CD14-positive monocyte (primary cell): ENCODE results near the gene BCAN. TPM values are rescaled to one million over a fixed set of nuclear protein-coding genes. Genes with fewer than 3 reads are reported as not detected.

ENCODE experiments used
- DNase-seq, 3 donors: peaks; one replicate each; pipeline ENCODE4 v3.0.0-alpha.2; 2011 to 2022
- H2AFZ ChIP-seq: 2 replicates; pipeline ENCODE4 v1.6.0; 2012; ENCODE audit warnings: mild to moderate bottlenecking, low read depth, low read length, inconsistent platforms; ENCODE audit not compliant: insufficient read depth, poor library complexity, severe bottlenecking
- H3K27ac ChIP-seq, 2 donors: 1 replicate in 1 of 2; 2 replicates in 1 of 2; pipeline ENCODE4 v1.5.1; 2012 to 2013; ENCODE audit warnings: low read length in 2 of 2, control low read depth in 1 of 2, inconsistent platforms in 1 of 2, low read depth in 1 of 2, mild to moderate bottlenecking in 1 of 2
- H3K27me3 ChIP-seq, 2 donors: one replicate each; pipeline versions ENCODE4 v1.6.0 to v1.6.1; 2011 to 2013; ENCODE audit warnings: low read length in 2 of 2; ENCODE audit not compliant: control insufficient read depth in 2 of 2, insufficient read depth in 2 of 2
- H3K36me3 ChIP-seq, 2 donors: replicated peaks in 1 of 2; 1 replicate in 1 of 2; 2 replicates in 1 of 2; pipeline versions ENCODE4 v1.5.1 to v1.6.1; 2012 to 2013; ENCODE audit warnings: low read length in 2 of 2, control low read depth in 1 of 2, inconsistent platforms in 1 of 2, mild to moderate bottlenecking in 1 of 2; ENCODE audit not compliant: insufficient read depth in 2 of 2, control insufficient read depth in 1 of 2
- H3K4me1 ChIP-seq, 2 donors: 1 replicate in 1 of 2; 2 replicates in 1 of 2; pipeline versions ENCODE4 v1.5.1 to v1.6.1; 2012 to 2013; ENCODE audit warnings: low read length in 2 of 2, control low read depth in 1 of 2, inconsistent platforms in 1 of 2, mild to moderate bottlenecking in 1 of 2, moderate library complexity in 1 of 2; ENCODE audit not compliant: insufficient read depth in 2 of 2, control insufficient read depth in 1 of 2
- H3K4me2 ChIP-seq: replicated peaks from 2 replicates; pipeline ENCODE3; 2012; ENCODE audit warnings: low read length, moderate library complexity, mild to moderate bottlenecking; ENCODE audit not compliant: poor library complexity, severe bottlenecking; ENCODE audit errors: extremely low read depth
- H3K4me3 ChIP-seq, 3 experiments: fragments of 200-600 bp in 1 of 3; sonication (generic) in 1 of 3; replicated peaks in 1 of 3; 1 replicate in 2 of 3; 2 replicates in 1 of 3; pipeline ENCODE4 v1.5.1; 2011 to 2013; ENCODE audit warnings: low read length in 3 of 3, mild to moderate bottlenecking in 3 of 3, control low read depth in 2 of 3, low read depth in 2 of 3, inconsistent platforms in 1 of 3, moderate library complexity in 1 of 3
- H3K79me2 ChIP-seq: 2 replicates; pipeline ENCODE4 v1.6.0; 2012; ENCODE audit warnings: mild to moderate bottlenecking, control low read depth, inconsistent platforms, low read length, moderate library complexity; ENCODE audit not compliant: insufficient read depth
- H3K9ac ChIP-seq: 2 replicates; pipeline ENCODE4 v1.6.0; 2017; ENCODE audit warnings: low read length, mild to moderate bottlenecking; ENCODE audit not compliant: insufficient read depth, poor library complexity, severe bottlenecking
- H3K9me3 ChIP-seq, 2 donors: replicated peaks in 1 of 2; 1 replicate in 1 of 2; 2 replicates in 1 of 2; pipeline versions ENCODE4 v1.5.1 to v1.6.1; 2012 to 2013; ENCODE audit warnings: low read length in 2 of 2, control low read depth in 1 of 2; ENCODE audit not compliant: control insufficient read depth in 1 of 2, insufficient read depth in 1 of 2
- H4K20me1 ChIP-seq: 2 replicates; pipeline ENCODE4 v1.6.0; 2012; ENCODE audit warnings: mild to moderate bottlenecking, low read length, control low read depth, moderate library complexity; ENCODE audit not compliant: insufficient read depth
- H3K27ac Mint-ChIP-seq, 7 donors: one replicate each; pipeline ENCODE4 v1.8.0; 2020; ENCODE audit warnings: mild to moderate bottlenecking in 7 of 7, mixed read lengths in 7 of 7, moderate library complexity in 6 of 7, inconsistent platforms in 2 of 7
- H3K27me3 Mint-ChIP-seq, 3 donors: one replicate each; pipeline ENCODE4 v1.8.0; 2021 to 2022; ENCODE audit warnings: low read depth in 3 of 3, mild to moderate bottlenecking in 3 of 3, mixed read lengths in 3 of 3, moderate library complexity in 3 of 3, inconsistent platforms in 1 of 3
- H3K36me3 Mint-ChIP-seq, 2 donors: one replicate each; pipeline ENCODE4 v1.8.0; 2020; ENCODE audit warnings: mixed read lengths in 2 of 2, inconsistent platforms in 1 of 2, mild to moderate bottlenecking in 1 of 2
- H3K4me1 Mint-ChIP-seq: one replicate; pipeline ENCODE4 v1.8.0; 2020; ENCODE audit warnings: mild to moderate bottlenecking, mixed read lengths
- H3K4me3 Mint-ChIP-seq, 2 donors: one replicate each; pipeline ENCODE4 v1.8.0; 2020; ENCODE audit warnings: mild to moderate bottlenecking in 2 of 2, mixed read lengths in 2 of 2, moderate library complexity in 1 of 2
- H3K9me3 Mint-ChIP-seq, 7 donors: one replicate each; pipeline ENCODE4 v1.8.0; 2020 to 2022; ENCODE audit warnings: mixed read lengths in 7 of 7, mild to moderate bottlenecking in 6 of 7, moderate library complexity in 6 of 7, inconsistent platforms in 2 of 7
- WGBS: methylation state at CpG from one replicate; pipeline ENCODE4 v1.1.5; 2013; ENCODE audit warnings: missing lambda C conversion rate; ENCODE audit not compliant: insufficient coverage; 5-methylcytosine and 5-hydroxymethylcytosine counted together
- intact Hi-C, 2 donors: fragments of 100-400 bp; cut with micrococcal nuclease; formaldehyde crosslinking; loops; one replicate each; pipeline versions ENCODE4 v1.15.0 to v1.15.1; 2023
- polyA plus RNA-seq, 3 donors: library from polyadenylated mRNA; depleted of rRNA in 1 of 3; unstranded in 2 of 3; stranded (reverse) in 1 of 3; fragments of 300-500 nt in 2 of 3; fragments of >200 nt in 1 of 3; fragmentation: Illumina TruSeq in 2 of 3; gene quantifications; 1 replicate in 2 of 3; 2 replicates in 1 of 3; pipeline ENCODE4 v1.2.3, GENCODE V29; 2012 to 2021
- TF ChIP-seq, protein P1 (sequence below): fragments of 200-600 bp; IDR thresholded peaks from one replicate; pipeline ENCODE4 v1.8.0; 2022; ENCODE audit warnings: antibody characterized with exemption, mild to moderate bottlenecking

BCAN gene
- polyA plus RNA-seq, 3 donors: not detected

- Mint-ChIP-seq H3K4me1 (peaks cover 6% of the 10 kb centered on the region), H3K4me3 (peak overlapping the region in 1 of 2 donors; percentile 62), H3K9me3 (peaks cover 0 to 7% (median 0%) of the 10 kb centered on the region in 7 donors), H3K27me3 (peaks cover 43 to 85% (median 54%) of the 10 kb centered on the region in 3 donors), H3K27ac (no peak overlapping the region), H3K36me3 (no peaks in the 10 kb centered on the region)
- Histone ChIP-seq H2AFZ (no peak overlapping the region), H4K20me1 (no peaks in the 10 kb centered on the region), H3K9ac (no peak overlapping the region), H3K36me3 (no peaks in the 10 kb centered on the region), H3K79me2 (no peaks in the 10 kb centered on the region), H3K4me1 (no peaks in the 10 kb centered on the region), H3K4me2 (no peak overlapping the region), H3K27ac (no peak overlapping the region), H3K9me3 (no peaks in the 10 kb centered on the region), H3K4me3 (no peak overlapping the region), H3K27me3 (peaks cover 26 to 51% of the 10 kb centered on the region in 2 donors)
- DNase-seq: no peak
- 47% methylated on average over 2 of the region's 5 CpGs for WGBS
- intact Hi-C loops: no loop called here
- TF ChIP-seq, protein P1, sequence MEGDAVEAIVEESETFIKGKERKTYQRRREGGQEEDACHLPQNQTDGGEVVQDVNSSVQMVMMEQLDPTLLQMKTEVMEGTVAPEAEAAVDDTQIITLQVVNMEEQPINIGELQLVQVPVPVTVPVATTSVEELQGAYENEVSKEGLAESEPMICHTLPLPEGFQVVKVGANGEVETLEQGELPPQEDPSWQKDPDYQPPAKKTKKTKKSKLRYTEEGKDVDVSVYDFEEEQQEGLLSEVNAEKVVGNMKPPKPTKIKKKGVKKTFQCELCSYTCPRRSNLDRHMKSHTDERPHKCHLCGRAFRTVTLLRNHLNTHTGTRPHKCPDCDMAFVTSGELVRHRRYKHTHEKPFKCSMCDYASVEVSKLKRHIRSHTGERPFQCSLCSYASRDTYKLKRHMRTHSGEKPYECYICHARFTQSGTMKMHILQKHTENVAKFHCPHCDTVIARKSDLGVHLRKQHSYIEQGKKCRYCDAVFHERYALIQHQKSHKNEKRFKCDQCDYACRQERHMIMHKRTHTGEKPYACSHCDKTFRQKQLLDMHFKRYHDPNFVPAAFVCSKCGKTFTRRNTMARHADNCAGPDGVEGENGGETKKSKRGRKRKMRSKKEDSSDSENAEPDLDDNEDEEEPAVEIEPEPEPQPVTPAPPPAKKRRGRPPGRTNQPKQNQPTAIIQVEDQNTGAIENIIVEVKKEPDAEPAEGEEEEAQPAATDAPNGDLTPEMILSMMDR: no peak
Observed at GRCh38 chr1:156616463-156616862, 25.5 kb upstream of the BCAN start.

GRCh38 chr1:156618853-156619581, 22.9 kb upstream of the BCAN start, which contains the start of gene HAPLN2:
Gene HAPLN2, plus strand, starts transcription at chr1:156619415. Its CDS starts 4,076 bp downstream, at chr1:156623491.
- Histone ChIP-seq H2AFZ (no peak within 1 kb of the TSS), H3K4me3 (no peak within 1 kb of the TSS), H3K79me2 (no peaks in the 10 kb centered on the region), H3K27me3 (peaks cover 41 to 69% of the 10 kb centered on the region in 2 donors), H3K36me3 (no peaks in the 10 kb centered on the region), H3K4me1 (peaks cover 1 to 5% of the 10 kb centered on the region in 2 donors), H3K9me3 (peaks cover 0 to 8% of the 10 kb centered on the region in 2 donors), H3K27ac (no peak within 1 kb of the TSS), H4K20me1 (no peaks in the 10 kb centered on the region), H3K4me2 (no peak within 1 kb of the TSS), H3K9ac (no peak within 1 kb of the TSS)
- Mint-ChIP-seq H3K27me3 (peaks cover 62 to 92% (median 70%) of the 10 kb centered on the region in 3 donors), H3K9me3 (peaks cover 0 to 15% (median 0%) of the 10 kb centered on the region in 7 donors), H3K27ac (no peak within 1 kb of the TSS), H3K36me3 (no peaks in the 10 kb centered on the region), H3K4me3 (peak within 1 kb of the TSS in 1 of 2 donors; percentile 62), H3K4me1 (peaks cover 1% of the 10 kb centered on the region)
- WGBS: 3% methylated on average over 3 of the region's 7 CpGs
- DNase-seq: no peak
- TF ChIP-seq, protein P1: no peak
- intact Hi-C loops: no loop called here
